Activated CD8-positive, alpha-beta memory T cell treated with anti-CD3 and anti-CD28 coated beads, Interleukin-2, amount 50 U/mL, for 4 hours (primary cell): ENCODE results near the gene GPR162.

Experiments used
- DNase-seq: peaks from one replicate; pipeline ENCODE4 v3.0.0-alpha.2; 2020

The GPR162 gene

DNA sequence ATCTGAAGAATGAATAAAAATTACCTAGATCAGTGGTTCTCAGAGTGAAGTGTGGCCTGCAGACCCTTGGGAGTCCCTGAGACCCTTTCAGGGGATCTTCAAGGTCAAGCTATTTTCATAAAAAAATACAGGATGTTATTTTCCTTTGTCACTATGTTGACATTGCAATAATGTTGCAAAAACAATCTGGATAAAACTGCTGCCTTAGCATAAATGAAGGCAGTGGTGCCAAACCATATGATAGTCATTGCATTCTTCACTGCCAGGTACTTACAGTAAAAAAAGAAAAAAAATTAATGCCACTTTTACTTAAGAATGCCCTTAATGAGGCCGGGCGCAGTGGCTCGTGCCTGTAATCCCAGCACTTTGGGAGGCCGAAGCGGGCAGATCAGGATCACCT, 34.3 kb upstream of the GPR162 start:
- no peak for DNase-seq

DNA sequence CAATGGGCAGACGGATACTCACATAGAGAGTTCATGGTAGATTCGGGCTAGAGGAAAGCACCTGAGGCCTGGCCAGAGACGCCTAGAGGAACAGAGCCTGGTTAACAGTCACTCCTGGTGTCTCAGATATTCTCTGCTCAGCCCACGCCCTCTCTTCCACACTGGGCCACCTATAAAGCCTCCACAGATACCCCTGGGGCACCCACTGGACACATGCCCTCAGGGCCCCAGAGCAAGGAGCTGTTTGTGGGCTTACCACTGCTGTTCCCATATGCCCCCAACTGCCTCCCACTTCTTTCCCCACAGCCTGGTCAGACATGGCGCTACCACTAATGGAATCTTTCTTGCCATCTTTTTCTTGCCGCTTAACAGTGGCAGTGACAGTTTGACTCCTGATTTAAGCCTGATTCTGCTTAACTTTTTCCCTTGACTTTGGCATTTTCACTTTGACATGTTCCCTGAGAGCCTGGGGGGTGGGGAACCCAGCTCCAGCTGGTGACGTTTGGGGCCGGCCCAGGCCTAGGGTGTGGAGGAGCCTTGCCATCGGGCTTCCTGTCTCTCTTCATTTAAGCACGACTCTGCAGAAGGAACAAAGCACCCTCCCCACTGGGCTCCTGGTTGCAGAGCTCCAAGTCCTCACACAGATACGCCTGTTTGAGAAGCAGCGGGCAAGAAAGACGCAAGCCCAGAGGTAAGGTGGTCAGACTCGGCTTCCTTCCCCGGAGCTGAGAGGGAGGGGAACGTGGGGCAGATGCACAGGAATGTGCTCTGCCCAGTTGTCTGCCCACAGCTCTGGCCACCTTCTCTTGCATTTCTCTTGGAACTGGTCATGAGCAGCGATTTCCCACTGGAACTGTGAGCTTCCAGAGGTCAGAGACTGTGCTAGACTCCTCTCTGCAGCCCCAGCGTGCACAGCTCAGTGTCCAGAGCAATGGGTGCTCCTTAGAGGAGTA, 32.4 kb upstream of the GPR162 start, which contains the start of gene CD4:
Gene CD4 (plus strand): TSS at position 557 of the 953 bp plus-strand sequence. CDS start 10,611 bp downstream, outside the sequence.
- no peak for DNase-seq

DNA sequence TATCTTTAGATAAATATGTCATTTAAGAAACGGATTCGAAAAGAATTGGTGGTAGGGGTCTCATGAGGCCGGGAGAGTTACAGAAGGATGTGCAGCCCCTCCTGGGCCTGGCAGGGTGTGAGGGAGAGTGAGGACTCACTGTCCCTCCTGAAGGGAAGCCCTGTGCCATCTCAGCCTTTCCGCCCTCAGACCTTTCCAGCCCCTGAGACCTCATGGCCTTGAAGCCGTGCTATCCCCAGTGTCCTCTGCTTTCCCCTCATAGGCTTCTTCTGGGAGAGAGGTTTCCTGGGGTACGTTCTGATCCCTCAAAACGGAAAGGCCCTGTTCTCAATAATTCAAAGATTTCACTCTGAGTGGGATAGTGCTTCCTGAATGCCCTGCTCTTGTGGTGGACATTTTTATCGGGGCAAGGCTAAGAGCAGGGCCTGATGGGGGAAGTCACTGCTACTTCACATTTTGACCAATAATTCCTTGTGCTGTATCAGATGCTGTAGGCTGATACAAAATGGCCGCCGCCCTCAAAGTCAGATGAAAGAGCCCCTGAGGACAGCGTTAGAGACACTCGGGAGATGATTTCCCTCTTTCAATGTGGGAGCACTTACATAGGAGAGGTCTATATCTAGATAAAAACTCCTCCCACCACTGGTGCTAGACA, 31.0 kb upstream of the GPR162 start:
- no peak for DNase-seq

DNA sequence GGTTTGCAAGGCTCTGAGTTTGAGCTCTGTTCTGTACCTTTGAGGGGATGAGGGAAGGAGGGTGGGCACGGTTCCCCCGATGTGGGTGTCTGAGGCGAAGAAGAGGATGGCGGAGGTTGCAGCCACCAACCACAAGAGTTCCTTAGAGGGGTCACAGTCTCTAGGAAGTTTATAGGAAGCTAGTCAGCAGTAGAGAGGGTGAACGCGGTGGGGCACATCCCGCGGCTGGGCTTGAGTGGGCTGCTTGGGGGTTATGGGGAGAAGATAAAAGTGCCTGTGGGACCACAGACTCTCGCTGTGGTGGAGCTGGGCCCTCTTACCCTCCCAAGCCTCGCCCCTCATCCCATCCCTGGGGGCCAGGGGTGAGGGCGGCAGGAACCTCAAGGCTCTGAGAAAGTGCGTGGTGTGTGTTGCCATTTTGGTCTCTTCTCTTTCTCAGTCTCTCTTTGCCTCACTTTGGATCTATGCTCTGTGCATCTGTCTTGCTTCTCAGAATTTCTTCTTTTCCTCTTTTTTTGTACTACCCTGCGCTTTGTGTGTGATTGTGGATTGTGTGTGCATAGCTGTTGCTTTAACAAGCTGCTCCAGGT, 29.6 kb upstream of the GPR162 start:
- DNase-seq: no peak

DNA sequence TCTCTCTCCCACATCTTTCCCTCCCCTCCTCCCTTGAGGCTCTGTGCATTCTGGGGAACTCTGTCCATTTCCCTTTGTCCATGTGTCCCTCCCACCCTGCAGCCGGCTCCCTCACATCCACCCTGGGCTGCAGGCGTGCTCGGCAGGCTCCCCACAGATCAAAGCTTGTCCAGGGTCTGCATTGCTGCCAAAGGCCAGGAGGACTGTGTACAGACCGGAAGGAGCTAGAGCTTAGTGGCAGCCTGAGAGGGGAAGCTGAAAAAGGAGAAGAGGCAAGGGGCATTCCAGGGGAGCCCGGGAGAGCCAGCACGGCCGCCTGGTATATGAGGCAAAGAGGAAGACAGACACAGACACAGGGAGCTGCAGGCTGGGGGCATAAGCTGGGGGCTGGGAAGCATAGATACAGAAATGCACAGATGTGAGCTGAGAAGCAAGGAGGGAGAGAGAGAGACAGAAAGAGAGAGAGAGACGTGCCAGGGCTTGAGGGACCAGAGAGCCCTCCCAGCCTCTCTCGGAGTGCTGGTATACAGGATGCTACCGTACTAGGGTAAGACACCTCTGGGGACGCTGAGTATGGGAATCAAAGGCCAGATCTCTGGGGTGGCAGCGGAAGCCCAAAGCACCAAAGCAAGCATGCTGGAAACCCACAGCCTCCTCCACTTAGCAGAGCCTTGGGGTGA, 29.0 kb upstream of the GPR162 start:
- DNase-seq: no peak

DNA sequence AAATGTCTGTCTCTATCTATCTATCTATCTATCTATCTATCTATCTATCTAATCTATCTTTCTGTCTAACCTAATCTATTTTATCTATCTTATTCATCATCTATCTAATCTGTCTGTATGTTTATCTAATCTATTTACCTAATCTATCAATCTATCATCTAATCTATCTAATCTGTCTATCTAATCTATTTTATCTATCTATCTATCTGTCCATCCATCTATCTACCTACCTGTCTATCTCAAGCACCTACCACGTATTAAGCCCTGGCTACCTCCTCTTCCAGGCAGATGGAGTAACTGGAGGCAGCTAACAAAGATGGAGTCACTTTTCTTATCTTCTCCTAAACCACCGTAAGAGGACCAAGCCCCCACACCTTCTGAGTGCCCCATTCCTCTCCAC, 26.5 kb upstream of the GPR162 start:
- DNase-seq: no peak

DNA sequence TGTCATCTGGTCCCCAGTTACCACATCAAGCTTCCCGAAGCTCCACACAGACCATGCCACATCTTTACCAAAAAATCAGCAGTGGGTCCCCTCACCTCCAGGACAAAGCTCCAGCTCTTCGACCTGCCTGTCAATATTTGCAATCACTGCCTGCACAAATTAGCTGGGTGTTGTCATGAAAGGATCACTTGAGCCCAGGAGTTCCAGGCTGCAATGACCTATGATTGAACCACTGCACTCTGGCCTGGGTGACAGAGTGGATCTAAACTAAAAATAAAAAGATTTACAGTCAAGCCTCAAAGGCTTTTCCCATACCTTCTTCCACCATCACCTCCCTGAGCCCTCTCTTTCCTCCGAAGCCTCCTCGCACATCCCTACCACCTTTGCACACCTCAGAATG, 25.0 kb upstream of the GPR162 start:
- DNase-seq: no peak

DNA sequence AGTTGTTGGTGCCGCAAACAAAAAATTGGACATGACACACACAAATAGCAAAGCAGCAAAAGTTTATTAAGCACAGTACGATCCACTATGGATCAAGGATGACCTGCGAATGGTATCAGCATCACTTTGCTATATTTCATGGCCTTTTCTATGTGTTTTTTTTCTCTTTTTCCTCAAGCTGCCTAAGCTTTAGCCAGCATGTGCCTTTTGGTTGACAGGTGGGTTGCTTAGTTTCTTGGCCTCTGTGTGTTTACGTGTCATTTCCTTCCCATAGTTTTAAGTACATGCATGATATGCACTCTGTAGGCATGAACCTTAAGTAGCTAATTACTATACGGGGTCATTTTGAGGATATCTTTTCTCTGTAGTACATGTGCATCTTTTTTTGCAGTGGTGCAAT, 22.5 kb upstream of the GPR162 start:
- DNase-seq: no peak

DNA sequence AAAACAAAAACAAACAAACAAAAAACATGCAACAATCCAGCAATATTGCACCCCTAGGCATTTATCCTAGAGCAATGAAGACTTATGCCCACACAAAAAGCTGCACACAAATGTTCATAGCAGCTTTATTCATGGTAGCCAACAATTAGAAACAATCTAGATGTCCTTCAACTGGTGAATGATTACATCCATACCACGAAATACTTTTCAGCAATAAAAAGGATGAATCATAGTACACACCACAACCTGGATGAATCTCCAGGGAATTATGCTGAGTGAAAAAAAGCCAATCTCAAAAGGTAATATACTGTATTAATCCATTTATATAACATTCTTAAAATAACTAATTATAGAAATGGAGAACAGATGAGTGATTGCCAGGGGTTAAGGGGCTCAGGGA, 14.5 kb upstream of the GPR162 start:
- DNase-seq: no peak

DNA sequence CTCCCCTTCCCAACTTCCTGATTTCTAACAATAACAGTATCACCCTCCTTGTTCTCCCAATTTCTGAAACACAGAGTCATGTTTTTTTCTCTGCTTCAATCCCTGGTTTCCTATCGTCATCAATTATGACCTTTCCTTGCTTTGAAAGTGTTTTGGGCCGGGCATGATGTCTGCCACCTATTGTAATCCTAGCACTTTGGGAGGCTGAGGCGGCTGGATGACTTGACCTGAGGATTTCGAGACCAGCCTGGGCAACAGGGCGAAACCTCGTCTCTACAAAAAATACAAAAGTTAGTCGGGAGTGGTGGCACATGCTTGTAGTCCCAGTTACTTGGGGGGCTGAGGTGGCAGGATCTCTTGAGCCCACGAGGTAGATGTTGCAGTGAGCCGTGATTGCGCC, 12.6 kb upstream of the GPR162 start:
- DNase-seq: no peak

DNA sequence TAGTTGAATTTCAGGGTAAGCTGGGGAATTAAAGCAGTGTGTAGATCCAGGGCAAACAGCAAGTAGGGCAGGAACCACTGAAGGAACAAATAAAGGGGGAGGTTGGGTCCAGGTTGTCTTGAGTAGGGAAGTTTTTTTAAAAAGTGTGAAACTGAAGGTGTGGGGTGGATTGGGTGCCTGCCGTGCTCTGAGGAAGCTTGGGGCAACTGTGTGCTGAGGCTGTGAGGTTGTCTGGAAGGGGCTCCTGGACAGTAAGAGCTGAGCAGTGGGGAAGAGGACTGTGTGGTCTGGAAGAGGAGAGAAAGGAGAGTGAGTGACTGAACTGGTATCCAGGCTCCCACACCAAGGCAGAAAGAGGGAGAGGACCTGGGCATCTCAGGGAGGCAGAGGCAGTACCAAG, 10.9 kb upstream of the GPR162 start:
- DNase-seq: no peak

DNA sequence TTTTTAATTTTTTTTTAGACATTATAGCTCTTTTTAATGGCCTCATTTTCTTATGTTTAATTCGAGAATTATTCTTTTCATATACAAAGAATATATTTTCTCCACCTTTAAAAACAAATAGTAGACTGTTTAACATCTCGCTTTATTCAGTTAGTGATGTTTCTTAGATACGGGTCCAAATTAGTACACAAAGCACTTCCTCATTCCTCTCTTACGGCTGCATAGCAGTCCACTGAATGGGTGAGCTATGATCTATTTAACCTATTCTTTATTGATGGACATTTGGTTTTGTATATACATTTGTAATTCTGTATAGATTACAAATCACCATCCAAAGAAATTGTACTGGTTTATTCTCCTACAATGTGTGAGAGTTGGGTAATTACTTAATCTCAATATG, 8.3 kb upstream of the GPR162 start:
- DNase-seq: no peak

DNA sequence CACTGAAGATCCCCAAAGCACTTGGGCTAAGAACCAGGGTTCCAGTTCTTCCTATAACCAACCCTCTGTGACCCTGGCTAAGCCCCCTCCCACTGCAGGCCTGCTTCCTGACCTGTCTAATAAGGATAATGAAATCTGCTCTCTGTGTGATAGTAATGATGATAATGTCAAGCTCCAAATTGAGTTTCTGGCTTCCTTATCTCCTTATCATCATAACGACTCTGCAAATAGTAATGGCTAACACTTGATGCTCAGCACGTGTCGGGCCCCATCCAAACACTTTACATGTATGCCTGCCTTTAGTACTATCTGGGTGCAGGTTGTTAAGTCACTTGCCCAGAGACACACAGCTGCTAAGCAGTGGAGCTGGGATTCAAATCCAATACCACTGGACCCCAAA, 5.0 kb upstream of the GPR162 start:
- DNase-seq: no peak

DNA sequence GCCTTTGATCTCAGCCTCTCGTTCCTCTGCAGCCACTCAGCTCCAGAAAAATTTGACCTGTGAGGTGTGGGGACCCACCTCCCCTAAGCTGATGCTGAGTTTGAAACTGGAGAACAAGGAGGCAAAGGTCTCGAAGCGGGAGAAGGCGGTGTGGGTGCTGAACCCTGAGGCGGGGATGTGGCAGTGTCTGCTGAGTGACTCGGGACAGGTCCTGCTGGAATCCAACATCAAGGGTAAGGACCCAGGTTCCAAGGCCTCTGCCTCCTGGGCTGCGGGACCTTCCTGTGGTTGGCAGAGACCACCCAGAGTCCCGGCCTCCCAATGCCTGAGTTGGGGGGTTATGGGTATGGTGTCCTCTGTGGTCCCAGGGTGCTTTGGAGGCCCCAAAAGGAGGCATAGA, 4.5 kb upstream of the GPR162 start:
- no peak for DNase-seq

DNA sequence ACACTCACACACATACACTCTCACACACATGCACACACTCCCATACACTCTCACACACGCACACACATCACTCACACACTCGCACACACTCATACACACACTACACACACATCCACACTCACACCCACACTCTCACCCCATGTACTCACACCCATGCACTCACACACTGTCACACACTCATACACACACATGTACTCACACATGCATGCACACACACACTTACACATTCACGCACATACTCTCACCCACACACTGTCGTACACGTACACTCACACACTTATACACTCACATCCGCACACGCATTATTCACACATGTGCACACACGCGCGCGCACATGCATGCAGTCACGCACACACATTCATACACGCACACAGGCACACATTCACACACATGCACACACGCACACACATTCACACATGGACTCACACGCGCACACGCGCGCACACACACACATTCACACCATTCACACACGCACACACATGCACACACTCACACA, 3.9 kb upstream of the GPR162 start:
- DNase-seq: no peak

DNA sequence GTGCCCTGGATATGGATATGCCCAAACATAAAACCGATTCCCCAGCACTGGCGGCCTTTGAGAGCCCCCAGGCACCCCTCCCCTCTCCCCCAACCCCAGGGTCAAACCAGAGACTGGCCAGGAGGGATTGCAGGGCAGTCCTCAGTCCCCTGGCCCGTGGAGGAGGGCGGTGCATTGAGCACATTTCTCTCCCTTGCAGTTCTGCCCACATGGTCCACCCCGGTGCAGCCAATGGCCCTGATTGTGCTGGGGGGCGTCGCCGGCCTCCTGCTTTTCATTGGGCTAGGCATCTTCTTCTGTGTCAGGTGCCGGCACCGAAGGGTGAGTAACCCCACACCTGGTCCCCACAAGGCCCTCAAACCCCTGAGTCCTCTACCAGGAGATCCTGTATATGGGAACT, 3.4 kb upstream of the GPR162 start:
- no peak for DNase-seq

DNA sequence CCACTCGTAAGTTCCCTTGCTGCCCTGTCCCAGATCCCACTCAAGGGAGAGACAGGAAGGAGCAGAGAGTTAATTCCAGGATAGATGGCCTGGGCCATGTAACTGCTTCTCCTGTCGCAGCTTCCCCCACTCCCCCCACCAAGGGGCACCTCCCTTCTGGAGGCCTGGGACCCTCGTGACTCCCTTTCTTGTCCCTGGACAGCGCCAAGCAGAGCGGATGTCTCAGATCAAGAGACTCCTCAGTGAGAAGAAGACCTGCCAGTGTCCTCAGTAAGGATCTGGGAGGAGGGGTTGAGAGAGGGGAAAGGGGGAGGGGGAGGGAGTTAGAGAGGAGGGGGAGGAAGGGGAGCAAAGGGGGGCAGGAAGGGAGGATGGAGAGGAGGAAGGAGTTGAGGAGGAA, 3.0 kb upstream of the GPR162 start:
- no peak for DNase-seq

DNA sequence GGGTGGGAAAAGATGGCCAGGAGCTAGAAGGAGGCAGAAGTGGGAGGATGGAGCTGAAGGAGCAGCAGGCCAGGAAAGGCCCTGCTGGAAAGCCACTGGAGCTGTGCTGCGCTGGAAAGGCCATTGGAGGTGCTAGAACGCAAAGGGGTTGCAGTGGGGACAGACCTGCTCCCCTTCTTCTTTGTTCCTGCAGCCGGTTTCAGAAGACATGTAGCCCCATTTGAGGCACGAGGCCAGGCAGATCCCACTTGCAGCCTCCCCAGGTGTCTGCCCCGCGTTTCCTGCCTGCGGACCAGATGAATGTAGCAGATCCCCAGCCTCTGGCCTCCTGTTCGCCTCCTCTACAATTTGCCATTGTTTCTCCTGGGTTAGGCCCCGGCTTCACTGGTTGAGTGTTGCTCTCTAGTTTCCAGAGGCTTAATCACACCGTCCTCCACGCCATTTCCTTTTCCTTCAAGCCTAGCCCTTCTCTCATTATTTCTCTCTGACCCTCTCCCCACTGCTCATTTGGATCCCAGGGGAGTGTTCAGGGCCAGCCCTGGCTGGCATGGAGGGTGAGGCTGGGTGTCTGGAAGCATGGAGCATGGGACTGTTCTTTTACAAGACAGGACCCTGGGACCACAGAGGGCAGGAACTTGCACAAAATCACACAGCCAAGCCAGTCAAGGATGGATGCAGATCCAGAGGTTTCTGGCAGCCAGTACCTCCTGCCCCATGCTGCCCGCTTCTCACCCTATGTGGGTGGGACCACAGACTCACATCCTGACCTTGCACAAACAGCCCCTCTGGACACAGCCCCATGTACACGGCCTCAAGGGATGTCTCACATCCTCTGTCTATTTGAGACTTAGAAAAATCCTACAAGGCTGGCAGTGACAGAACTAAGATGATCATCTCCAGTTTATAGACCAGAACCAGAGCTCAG, 2.3 kb upstream of the GPR162 start:
- DNase-seq: no peak

DNA sequence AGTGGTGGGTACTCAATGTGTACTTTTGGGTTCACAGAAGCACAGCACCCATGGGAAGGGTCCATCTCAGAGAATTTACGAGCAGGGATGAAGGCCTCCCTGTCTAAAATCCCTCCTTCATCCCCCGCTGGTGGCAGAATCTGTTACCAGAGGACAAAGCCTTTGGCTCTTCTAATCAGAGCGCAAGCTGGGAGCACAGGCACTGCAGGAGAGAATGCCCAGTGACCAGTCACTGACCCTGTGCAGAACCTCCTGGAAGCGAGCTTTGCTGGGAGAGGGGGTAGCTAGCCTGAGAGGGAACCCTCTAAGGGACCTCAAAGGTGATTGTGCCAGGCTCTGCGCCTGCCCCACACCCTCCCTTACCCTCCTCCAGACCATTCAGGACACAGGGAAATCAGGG, 1.5 kb upstream of the GPR162 start:
- DNase-seq: no peak

DNA sequence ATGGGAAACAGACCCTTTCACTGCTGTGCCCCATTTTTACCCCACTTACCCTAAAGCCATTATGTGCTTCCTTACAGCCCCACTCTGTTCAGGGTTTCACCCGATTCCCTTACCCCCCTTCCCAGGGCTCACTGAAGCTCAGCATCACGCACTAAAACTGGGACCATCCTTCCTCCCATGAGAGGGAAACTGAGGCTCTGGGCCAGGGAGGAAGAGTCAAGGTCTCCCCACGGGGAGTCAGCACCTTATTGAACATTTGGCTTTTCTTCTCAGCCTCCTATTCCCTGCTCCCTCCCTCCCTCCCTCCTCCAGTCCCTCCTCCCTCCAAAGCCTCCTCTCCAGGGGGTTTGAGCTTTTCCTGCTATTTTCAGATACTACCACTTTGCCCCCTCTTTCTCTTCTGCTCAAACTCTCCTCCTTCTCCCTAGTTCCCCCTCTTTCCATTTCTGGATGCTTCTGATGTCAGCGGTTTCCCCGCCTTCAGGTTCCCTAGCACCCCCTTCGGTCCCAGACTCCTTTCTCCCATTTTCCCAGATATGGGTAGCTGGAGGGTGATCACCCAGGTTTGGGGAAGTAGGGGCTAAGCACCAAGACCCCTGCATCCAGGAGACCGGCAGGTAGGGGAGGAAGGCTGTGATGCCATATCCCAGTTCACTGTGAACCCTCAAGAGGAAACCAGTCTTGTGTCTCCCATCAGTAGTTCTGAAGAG, 960 bp downstream of the GPR162 start:
- no peak for DNase-seq
